BLaER1 treated with 17β-estradiol and CSF1 and Interleukin-3, amounts not matched to agents 10 nM and 100 nM (cell line): ENCODE results near the gene DUS1L.

Source experiments
- H3K27ac ChIP-seq, 11 experiments: shearing (Covaris generic); formaldehyde crosslinking; 2 replicates each; pipeline ENCODE4 v1.8.1; 2022
- H3K27me3 ChIP-seq, 11 experiments: shearing (Covaris generic); formaldehyde crosslinking; 2 replicates each; pipeline ENCODE4 v1.8.1; 2022
- H3K36me3 ChIP-seq, 11 experiments: shearing (Covaris generic); formaldehyde crosslinking; 2 replicates each; pipeline ENCODE4 v1.8.1; 2022
- H3K4me1 ChIP-seq, 10 experiments: shearing (Covaris generic); formaldehyde crosslinking; 2 replicates each; pipeline ENCODE4 v1.8.1; 2022
- H3K4me2 ChIP-seq, 11 experiments: shearing (Covaris generic); formaldehyde crosslinking; 2 replicates each; pipeline ENCODE4 v1.8.1; 2022
- H3K4me3 ChIP-seq, 10 experiments: shearing (Covaris generic); formaldehyde crosslinking; 2 replicates each; pipeline ENCODE4 v1.8.1; 2022
- H3K9ac ChIP-seq, 11 experiments: shearing (Covaris generic); formaldehyde crosslinking; 2 replicates each; pipeline ENCODE4 v1.8.1; 2022
- H3K9me3 ChIP-seq, 11 experiments: shearing (Covaris generic); formaldehyde crosslinking; replicated peaks in 1 of 11; 2 replicates each; pipeline ENCODE4 v1.8.1; 2022
- H4K20me1 ChIP-seq, 11 experiments: shearing (Covaris generic); formaldehyde crosslinking; 2 replicates each; pipeline ENCODE4 v1.8.1; 2022
- Cebpa-rat ChIP-seq, 11 experiments: shearing (Covaris generic); IDR thresholded peaks; 2 replicates each; pipeline ENCODE4 v1.8.1; 2022

Gene DUS1L

DNA sequence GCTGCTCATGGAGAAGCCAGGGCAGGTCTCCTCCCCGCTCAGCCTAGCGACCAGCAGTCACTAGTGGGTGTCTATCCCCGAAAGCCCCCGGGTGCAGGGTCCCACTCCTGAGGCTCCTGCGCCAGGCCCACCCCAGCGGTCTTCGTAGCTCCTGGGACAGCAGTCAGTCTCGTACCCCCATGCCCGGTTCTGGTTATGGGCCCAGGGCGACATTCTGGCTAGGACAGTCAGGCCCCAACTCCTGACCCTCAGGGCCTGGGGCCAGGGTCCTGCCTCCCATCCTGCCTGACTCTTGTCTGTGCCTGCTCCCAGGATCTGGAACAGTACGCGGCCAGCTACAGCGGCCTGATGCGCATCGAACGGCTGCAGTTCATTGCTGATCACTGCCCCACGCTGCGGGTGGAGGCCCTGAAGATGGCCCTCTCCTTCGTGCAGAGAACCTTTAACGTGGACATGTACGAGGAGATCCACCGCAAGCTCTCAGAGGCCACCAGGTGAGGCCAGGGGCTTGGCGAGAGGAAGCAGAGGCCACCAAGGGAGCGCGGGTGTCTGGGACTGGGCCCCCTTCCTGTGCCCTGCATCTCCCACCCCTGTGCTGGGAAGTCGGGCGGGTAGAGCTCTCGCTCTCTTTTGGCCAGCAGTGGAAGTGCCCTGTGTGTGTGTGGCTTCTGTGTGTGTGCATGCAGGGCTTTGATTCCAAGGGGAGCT is 11.9 kb downstream of the DUS1L start:
- Histone ChIP-seq H3K9me3 (no peaks in the 10 kb centered on the region), H3K9ac (peak overlapping the region; percentile 82 to 94 (median 89); a peak in 18 of 22 replicates), H3K36me3 (peaks cover 53 to 72% (median 68%) of the 10 kb centered on the region in 11 experiments), H3K27me3 (no peaks in the 10 kb centered on the region), H3K27ac (no peak overlapping the region), H3K4me1 (peaks cover 29 to 57% (median 38%) of the 10 kb centered on the region in 10 experiments), H3K4me2 (peak overlapping the region; percentile 90 to 100 (median 98); a peak in 21 of 22 replicates), H3K4me3 (peak overlapping the region in 8 of 10 experiments; percentile 9 to 99 (median 96); a peak in 9 of 20 replicates), H4K20me1 (peaks cover 0 to 78% (median 66%) of the 10 kb centered on the region in 11 experiments; a peak in 20 of 22 replicates)
- no peak for TF ChIP-seq Cebpa-rat (IDR thresholded peaks at IDR 0.05)

DNA sequence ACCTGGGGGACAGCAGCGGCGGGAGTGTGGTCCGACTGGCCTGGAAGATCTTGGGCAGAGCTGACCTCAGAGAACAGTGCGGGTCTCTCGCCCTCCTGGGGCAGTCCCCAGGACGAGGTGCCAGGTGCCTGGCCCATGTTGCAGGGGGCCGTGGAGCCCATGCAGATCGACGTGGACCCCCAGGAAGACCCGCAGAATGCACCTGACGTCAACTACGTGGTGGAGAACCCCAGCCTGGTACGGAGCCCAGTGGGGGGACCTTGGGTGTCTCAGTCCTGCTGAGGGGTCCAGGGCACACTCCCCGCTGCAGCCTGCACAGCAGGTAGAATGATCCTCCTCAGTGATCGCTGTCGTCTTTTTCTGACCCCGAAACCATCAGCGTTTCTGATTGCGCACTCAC is 12.5 kb downstream of the DUS1L start:
- Histone ChIP-seq H3K27me3 (no peaks in the 10 kb centered on the region), H3K36me3 (peaks cover 47 to 72% (median 68%) of the 10 kb centered on the region in 11 experiments), H4K20me1 (peaks cover 0 to 72% (median 60%) of the 10 kb centered on the region in 11 experiments; a peak in 20 of 22 replicates), H3K9me3 (no peaks in the 10 kb centered on the region), H3K9ac (peak overlapping the region; percentile 82 to 94 (median 89); a peak in 21 of 22 replicates), H3K4me3 (peak overlapping the region; percentile 94 to 99 (median 97); a peak in 18 of 20 replicates), H3K4me2 (peak overlapping the region; percentile 90 to 100 (median 98)), H3K4me1 (peaks cover 28 to 53% (median 36%) of the 10 kb centered on the region in 10 experiments), H3K27ac (no peak overlapping the region; a peak in 1 of 22 replicates)
- TF ChIP-seq Cebpa-rat (IDR thresholded peaks at IDR 0.05): no peak

DNA sequence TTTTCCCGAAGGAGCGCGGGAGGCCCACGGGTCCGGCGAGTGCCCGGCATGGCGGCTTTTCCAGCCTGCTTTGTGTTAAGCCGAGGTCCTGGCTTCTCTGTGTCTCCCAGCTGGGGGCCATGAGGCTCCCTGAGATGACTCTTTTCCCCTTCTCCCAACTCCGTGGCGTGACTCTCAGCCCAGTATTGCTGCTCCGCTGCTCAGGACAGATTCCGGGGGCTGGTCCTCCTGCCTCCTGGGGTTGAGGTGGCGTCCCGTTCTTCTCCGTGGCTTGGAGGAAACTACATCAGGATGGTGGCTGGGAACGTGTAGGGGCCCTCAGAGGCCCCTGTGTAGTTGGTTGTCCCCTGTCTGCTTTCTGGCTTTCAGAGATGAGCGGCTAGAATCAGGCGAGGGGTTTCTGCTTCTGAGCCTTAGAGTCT is 13.0 kb downstream of the DUS1L start:
- Histone ChIP-seq H3K4me2 (peak overlapping the region; percentile 90 to 100 (median 98)), H3K4me3 (peak overlapping the region; percentile 94 to 99 (median 97)), H4K20me1 (peaks cover 0 to 67% (median 55%) of the 10 kb centered on the region in 11 experiments; a peak in 20 of 22 replicates), H3K27ac (peak overlapping the region; percentile 9 to 81 (median 77); a peak in 19 of 22 replicates), H3K36me3 (peaks cover 47 to 72% (median 67%) of the 10 kb centered on the region in 11 experiments), H3K4me1 (peaks cover 28 to 50% (median 36%) of the 10 kb centered on the region in 10 experiments), H3K9ac (peak overlapping the region; percentile 82 to 94 (median 89)), H3K9me3 (no peaks in the 10 kb centered on the region), H3K27me3 (no peaks in the 10 kb centered on the region)
- no peak for TF ChIP-seq Cebpa-rat (IDR thresholded peaks at IDR 0.05)

DNA sequence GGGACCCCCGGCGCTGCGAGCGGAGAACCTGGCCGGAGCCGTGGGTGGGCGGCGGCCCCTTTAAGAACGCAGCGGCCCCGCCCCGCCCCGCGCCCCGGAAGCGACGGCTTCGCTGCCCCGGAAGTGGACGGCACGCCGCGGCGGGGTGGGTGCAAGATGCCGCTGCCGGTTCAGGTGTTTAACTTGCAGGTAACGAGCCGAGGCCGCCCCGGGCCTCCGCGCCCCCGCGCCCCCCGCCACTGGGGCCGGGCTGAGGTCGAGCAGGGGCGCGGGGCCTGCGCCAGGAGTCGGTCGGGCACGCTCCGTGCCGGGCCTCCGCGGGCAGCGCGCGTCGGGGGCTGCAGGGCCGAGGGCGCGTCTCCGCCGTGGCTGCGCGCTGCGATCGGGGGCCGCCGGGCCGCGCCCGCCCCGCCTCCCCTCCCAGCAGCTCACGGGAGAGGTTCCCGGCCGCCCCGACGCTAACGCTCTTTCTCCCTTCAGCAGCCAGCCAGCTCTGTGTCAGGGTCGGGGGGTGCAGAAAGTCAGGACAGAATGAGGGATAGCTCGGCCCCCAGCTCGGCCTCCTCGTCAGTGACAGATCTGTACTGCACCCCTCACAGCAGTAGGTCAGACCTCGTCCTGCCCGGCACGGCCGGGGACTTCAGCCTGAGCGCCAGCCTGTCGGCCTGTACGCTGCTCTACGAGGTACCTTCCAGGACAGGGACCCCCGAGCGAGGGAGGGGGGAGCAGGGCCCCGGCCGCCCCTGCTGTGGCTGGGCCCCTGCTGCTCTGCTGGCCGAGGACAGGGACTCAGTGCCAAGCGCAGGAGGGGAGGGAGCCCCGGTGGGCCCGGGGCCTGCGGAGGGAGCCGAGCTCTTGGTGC is 13.6 kb downstream of the DUS1L start, which contains the start of the genes GPS1 and RFNG:
Gene GPS1 (plus strand): TSS at position 123 of the 862 bp plus-strand sequence. CDS start 34 bp downstream, at position 157.
Gene RFNG (minus strand): TSS at position 36 of the 862 bp plus-strand sequence. CDS start 45 bp downstream, outside the sequence.
- TF ChIP-seq Cebpa-rat (IDR thresholded peaks at IDR 0.05): no peak
- Histone ChIP-seq H3K4me2 (peak within 1 kb of the TSS; percentile 92 to 100 (median 99)), H3K27me3 (no peaks in the 10 kb centered on the region), H3K9ac (peak within 1 kb of the TSS; percentile 82 to 94 (median 89)), H3K4me1 (peaks cover 28 to 43% (median 34%) of the 10 kb centered on the region in 10 experiments), H3K36me3 (peaks cover 41 to 72% (median 67%) of the 10 kb centered on the region in 11 experiments), H3K4me3 (peak within 1 kb of the TSS; percentile 94 to 99 (median 97)), H4K20me1 (peaks cover 0 to 61% (median 49%) of the 10 kb centered on the region in 11 experiments; a peak in 20 of 22 replicates), H3K9me3 (no peaks in the 10 kb centered on the region), H3K27ac (peak within 1 kb of the TSS; percentile 63 to 81 (median 77))

DNA sequence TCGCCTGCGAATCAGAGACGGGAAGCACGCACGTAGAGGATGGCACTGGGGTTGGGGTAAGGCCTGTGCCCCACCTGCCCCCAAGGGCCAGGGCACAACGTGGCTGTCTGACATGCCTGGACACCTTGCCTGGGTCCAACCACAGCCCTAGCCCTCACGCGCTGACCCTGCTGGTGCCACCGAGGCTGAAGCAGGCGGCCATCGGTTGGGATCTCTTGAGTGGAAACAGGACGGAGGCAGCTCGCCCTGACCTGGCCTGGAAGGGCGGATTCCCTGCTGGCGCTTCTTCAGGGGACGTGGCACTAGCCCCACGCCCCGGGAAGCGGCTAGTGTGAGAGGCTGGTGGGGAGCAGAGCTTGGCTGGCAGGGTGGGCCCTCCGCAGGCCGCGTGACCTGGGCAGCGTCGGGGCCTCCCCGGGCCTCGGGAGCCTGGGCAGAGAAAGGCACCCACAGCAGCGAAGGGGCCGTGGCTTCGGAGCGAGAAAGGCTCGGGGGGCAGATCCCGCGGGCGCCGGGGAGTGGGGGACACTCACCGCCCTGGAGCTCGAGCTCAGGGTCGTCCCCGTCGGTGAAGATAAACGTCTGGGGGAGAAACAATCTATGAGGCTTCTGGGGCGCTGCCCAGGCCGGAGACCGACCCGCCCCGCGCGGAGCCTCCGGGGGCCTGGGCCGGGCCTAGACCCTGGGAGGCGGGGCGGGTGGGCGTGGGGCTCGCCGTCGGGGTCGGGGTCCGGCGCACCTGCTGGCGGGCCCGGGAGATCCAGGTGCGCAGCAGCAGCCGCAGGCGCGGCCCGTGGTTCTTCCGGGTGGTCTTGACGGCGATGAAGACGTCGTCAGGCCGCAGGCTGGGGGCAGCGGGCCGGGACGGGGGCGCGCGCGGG is 14.6 kb downstream of the DUS1L start:
- Histone ChIP-seq H3K4me1 (peaks cover 27 to 41% (median 33%) of the 10 kb centered on the region in 10 experiments), H4K20me1 (peaks cover 0 to 51% (median 39%) of the 10 kb centered on the region in 11 experiments; a peak in 19 of 22 replicates), H3K27ac (peak overlapping the region in 10 of 11 experiments; percentile 63 to 81 (median 77); a peak in 20 of 22 replicates), H3K9ac (peak overlapping the region; percentile 82 to 94 (median 89)), H3K36me3 (peaks cover 31 to 70% (median 60%) of the 10 kb centered on the region in 11 experiments), H3K27me3 (no peaks in the 10 kb centered on the region), H3K4me2 (peak overlapping the region; percentile 90 to 99 (median 95)), H3K9me3 (no peaks in the 10 kb centered on the region), H3K4me3 (peak overlapping the region; percentile 94 to 99 (median 97))
- no peak for TF ChIP-seq Cebpa-rat (IDR thresholded peaks at IDR 0.05)

DNA sequence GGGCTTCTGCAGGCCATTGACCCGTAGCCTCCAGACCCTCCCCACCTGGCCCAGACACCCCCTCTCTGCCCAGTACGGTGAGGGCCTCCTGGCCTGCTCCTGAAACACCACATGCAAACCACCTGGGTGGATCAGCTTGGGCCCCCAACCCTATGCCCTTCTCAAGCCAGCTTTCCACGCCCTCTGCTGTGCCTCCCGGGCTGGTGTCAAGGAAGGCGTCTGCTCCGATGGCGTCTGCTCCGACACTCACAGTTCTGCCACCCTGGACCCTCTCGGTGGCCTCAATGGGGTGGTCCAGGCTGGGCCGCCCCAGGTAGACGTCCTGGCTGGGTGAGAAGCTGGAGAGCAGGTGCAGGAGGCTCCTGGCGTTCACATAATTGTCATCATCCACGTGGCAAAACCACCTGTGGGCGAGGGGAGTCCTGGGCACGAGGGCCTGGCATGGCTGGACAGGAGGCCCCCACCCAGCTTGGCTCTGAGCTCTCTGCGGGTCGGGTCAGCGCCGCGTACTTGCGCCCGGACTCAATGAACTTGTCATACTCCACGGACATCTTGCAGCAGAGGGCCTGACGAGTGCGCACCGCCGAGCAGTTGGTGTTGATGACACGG is 15.3 kb downstream of the DUS1L start:
- no peak for TF ChIP-seq Cebpa-rat (IDR thresholded peaks at IDR 0.05)
- Histone ChIP-seq H4K20me1 (peaks cover 0 to 45% (median 33%) of the 10 kb centered on the region in 11 experiments; a peak in 19 of 22 replicates), H3K4me2 (peak overlapping the region; percentile 90 to 99 (median 95)), H3K36me3 (peaks cover 25 to 64% (median 53%) of the 10 kb centered on the region in 11 experiments), H3K27ac (peak overlapping the region in 2 of 11 experiments; percentile 77 to 80; a peak in 2 of 22 replicates), H3K9ac (peak overlapping the region; percentile 82 to 94 (median 89)), H3K4me3 (peak overlapping the region; percentile 94 to 99 (median 97)), H3K27me3 (no peaks in the 10 kb centered on the region), H3K4me1 (peaks cover 27 to 38% (median 33%) of the 10 kb centered on the region in 10 experiments), H3K9me3 (no peaks in the 10 kb centered on the region)

DNA sequence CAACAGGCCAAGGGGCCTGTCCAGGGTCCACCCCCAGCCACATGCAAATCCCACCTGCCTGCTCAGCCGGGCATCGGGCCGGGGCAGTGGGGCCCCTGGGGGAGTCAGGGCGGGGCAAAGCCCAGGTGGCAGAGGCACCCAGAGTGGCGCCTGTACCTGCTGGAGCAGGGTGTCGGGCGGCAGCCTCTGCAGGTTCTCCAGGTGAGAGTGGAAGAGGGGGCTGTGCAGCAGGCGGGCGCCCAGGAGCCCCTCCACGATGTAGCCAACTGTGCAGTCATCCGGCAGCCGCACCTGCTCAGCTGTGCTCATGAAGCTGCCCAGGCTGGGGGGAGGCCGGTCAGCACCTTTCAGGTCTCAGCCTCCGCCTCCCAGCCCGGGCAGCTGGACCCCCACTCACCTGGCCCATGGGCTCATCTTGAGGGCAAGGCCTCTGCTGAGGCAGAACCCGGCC is 16.1 kb downstream of the DUS1L start:
- TF ChIP-seq Cebpa-rat (IDR thresholded peaks at IDR 0.05): no peak
- peaks cover 18 to 57% (median 46%) of the 10 kb centered on the region in 11 experiments for H3K36me3 ChIP-seq
- H3K4me3 ChIP-seq: 0 out of 20 replicates have a peak overlapping the region, but pooled peaks of 1 of the 10 experiments have one; percentile 98

More for the DNA sequence above, 16.1 kb downstream of the DUS1L start:
- Histone ChIP-seq H3K27me3 (no peaks in the 10 kb centered on the region), H3K4me2 (peak overlapping the region in 4 of 11 experiments; percentile 92 to 99 (median 96); a peak in 3 of 22 replicates), H3K27ac (no peak overlapping the region), H3K9me3 (no peaks in the 10 kb centered on the region), H3K9ac (peak overlapping the region in 7 of 11 experiments; percentile 32 to 94 (median 90); a peak in 8 of 22 replicates), H4K20me1 (peaks cover 0 to 38% (median 26%) of the 10 kb centered on the region in 11 experiments; a peak in 19 of 22 replicates), H3K4me1 (peaks cover 27 to 34% (median 32%) of the 10 kb centered on the region in 10 experiments)
